ENCODE measurements around the gene P2RY12. TPM values are rescaled to one million over a fixed set of nuclear protein-coding genes. Genes with fewer than 3 reads are reported as not detected.

P2RY12 gene
- total and polyA plus RNA-seq, 12 donors: 0.33 to 3.1 (median 0.76) TPM; not detected in 1

DNA sequence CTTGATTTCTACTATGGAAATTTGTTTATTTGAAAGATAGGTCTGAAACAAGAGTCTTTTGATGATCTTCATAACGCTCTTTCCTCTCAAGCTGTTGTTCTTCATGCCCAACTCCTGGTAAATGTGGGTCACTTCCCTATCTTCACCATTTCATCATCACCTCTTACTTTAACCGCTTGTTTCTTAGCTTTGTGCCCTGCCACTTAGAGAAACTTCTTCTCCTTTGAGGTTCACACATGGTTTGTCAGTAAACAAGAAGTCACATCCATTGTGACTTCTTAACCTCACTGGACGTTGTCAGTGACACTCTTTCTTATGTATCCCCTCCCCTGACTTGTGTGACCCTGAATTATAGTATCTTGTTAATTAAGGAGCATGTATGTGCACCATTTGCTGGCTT is 38.3 kb downstream of the P2RY12 start:
- peak overlapping the region in 3 of 10 donors; percentile 7 to 77 (median 29) for H3K27ac ChIP-seq
- intact Hi-C loops (cut with DNase I): no loop called here
- DNase-seq (no peak), ATAC-seq (peak in 4 of 8 donors; percentile 20 to 57 (median 44))
- 72 to 78% methylated on average over 3 of the region's 3 CpGs for WGBS, 2 donors
- H3K27me3 ChIP-seq: no peaks in the 10 kb centered on the region
- TF ChIP-seq, protein P1, sequence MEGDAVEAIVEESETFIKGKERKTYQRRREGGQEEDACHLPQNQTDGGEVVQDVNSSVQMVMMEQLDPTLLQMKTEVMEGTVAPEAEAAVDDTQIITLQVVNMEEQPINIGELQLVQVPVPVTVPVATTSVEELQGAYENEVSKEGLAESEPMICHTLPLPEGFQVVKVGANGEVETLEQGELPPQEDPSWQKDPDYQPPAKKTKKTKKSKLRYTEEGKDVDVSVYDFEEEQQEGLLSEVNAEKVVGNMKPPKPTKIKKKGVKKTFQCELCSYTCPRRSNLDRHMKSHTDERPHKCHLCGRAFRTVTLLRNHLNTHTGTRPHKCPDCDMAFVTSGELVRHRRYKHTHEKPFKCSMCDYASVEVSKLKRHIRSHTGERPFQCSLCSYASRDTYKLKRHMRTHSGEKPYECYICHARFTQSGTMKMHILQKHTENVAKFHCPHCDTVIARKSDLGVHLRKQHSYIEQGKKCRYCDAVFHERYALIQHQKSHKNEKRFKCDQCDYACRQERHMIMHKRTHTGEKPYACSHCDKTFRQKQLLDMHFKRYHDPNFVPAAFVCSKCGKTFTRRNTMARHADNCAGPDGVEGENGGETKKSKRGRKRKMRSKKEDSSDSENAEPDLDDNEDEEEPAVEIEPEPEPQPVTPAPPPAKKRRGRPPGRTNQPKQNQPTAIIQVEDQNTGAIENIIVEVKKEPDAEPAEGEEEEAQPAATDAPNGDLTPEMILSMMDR (IDR thresholded peaks at IDR 0.05): no peak
- peak overlapping the region in 3 of 10 donors; percentile 2 to 25 (median 22) for H3K4me3 ChIP-seq
- H3K4me1 ChIP-seq: peaks cover 0 to 44% (median 0%) of the 10 kb centered on the region in 9 donors
- H3K36me3 ChIP-seq: no peaks in the 10 kb centered on the region
- H3K9me3 ChIP-seq: no peaks in the 10 kb centered on the region

DNA sequence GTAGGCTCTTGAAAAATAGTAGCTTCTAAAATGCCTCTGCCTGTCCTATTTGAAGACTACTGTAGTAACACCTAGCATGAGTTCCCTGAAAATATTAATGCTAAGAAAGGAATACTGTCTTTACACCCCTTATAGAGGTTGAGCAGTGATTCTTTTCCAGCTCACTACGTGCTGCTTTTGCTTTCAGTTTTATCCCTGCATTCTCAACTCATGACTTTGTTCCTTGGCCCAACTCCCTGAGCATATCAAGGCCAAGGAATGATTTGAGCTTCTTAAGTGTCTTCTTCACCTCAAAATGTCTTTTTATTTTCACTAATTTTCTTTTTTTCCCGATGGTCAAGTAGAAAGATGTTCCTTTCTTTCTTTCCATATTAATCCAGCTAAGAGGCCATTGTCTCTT is 38.7 kb downstream of the P2RY12 start:
- H3K4me3 ChIP-seq: peak overlapping the region in 6 of 10 donors; percentile 2 to 36 (median 20)
- TF ChIP-seq, protein P1 (IDR thresholded peaks at IDR 0.05): no peak
- H3K9me3 ChIP-seq: peaks cover 0 to 3% (median 0%) of the 10 kb centered on the region in 11 donors
- H3K27me3 ChIP-seq: no peaks in the 10 kb centered on the region
- ATAC-seq (peak in 4 of 8 donors; percentile 42 to 66 (median 57)), DNase-seq (no peak)
- H3K27ac ChIP-seq: peak overlapping the region in 3 of 10 donors; percentile 7 to 77 (median 12)
- intact Hi-C loops (cut with DNase I): no loop called here
- WGBS, 2 donors: 62 to 75% methylated on average over 2 of the region's 2 CpGs
- peaks cover 0 to 42% (median 0%) of the 10 kb centered on the region in 9 donors for H3K4me1 ChIP-seq
- no peaks in the 10 kb centered on the region for H3K36me3 ChIP-seq

DNA sequence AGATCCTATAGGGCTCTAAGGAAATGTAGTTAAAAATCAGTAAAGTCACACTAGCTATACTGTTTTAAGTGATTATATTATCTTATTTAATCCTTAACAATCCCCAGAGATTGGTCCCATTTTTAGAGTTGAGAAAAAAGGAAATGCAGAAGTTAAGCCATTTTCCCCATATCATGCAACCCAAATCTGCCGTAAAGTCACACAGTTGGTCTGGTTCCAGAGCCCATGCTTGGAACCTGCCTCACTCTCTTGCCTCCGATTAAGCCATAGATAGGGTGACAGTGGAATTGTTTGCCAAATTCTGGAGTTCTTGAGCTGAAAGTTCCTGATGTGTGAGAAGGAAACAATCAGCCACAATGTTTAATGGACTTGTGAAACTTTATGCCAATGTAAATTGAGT is 52.9 kb downstream of the P2RY12 start:
- peak overlapping the region in 1 of 10 donors; percentile 51 for H3K27ac ChIP-seq
- 68 to 72% methylated on average over 2 of the region's 2 CpGs for WGBS, 2 donors
- no peak for ATAC-seq

DNA sequence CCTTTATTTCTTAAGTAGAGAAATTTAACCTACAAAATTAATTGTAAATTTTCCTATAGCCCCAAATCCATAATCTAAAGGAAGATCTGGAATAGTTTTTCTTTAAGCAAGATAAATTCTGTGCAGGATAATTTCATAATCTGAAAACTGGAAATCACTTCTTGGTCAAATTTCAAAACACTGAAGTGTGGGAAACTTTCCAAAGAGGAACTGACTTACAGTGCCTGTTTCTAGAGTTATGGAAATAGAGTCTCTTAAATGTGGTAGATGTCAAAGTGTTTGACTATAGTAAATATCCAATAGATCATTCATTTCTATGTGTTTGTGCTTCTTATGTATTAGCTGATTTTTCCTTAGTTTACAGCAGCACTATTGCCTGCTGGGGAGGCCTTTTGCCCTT is 53.7 kb downstream of the P2RY12 start:
- ATAC-seq (no peak), DNase-seq (no peak)
- intact Hi-C loops (cut with DNase I): no loop called here
- Histone ChIP-seq H3K4me3 (no peak overlapping the region), H3K27ac (peak overlapping the region in 1 of 10 donors; percentile 51), H3K9me3 (no peaks in the 10 kb centered on the region), H3K4me1 (peaks cover 0 to 49% (median 0%) of the 10 kb centered on the region in 9 donors), H3K27me3 (no peaks in the 10 kb centered on the region), H3K36me3 (no peaks in the 10 kb centered on the region)
- TF ChIP-seq, protein P1 (IDR thresholded peaks at IDR 0.05): no peak

More for the DNA sequence above, 52.9 kb downstream of the P2RY12 start:
- intact Hi-C loops (cut with DNase I): no loop called here
- no peaks in the 10 kb centered on the region for H3K27me3 ChIP-seq
- peaks cover 0 to 43% (median 0%) of the 10 kb centered on the region in 9 donors for H3K4me1 ChIP-seq
- DNase-seq: no peak
- no peaks in the 10 kb centered on the region for H3K36me3 ChIP-seq
- H3K4me3 ChIP-seq: no peak overlapping the region
- TF ChIP-seq, protein P1 (IDR thresholded peaks at IDR 0.05): no peak
- H3K9me3 ChIP-seq: no peaks in the 10 kb centered on the region

Measured in heart right ventricle (tissue), 16 donors.